Stomach (tissue), 4 donors: ENCODE results near the gene PUS10.

ENCODE experiments used
- CTCF ChIP-seq, 7 experiments: fragments of 450-650 bp in 4 of 7; fragments of 200-600 bp in 3 of 7; sonication (generic) in 3 of 7; IDR thresholded peaks; one replicate each; pipeline ENCODE4 v1.5.1; 2016 to 2019; ENCODE audit warnings: antibody characterized with exemption in 7 of 7, control low read depth in 2 of 7, mild to moderate bottlenecking in 1 of 7
- EP300 ChIP-seq: sonication (generic); formaldehyde crosslinking; IDR thresholded peaks from one replicate; pipeline ENCODE4 v1.6.1; 2017; ENCODE audit warnings: antibody characterized with exemption
- POLR2A ChIP-seq, 4 donors: fragments of 450-650 bp; IDR thresholded peaks; one replicate each; pipeline ENCODE4 v1.6.1; 2016; ENCODE audit warnings: antibody characterized with exemption in 4 of 4, control low read depth in 2 of 4, mild to moderate bottlenecking in 1 of 4, moderate library complexity in 1 of 4
- POLR2AphosphoS5 ChIP-seq, 3 donors: sonication (generic); formaldehyde crosslinking; IDR thresholded peaks; one replicate each; pipeline ENCODE4 v1.6.1; 2016; ENCODE audit warnings: antibody characterized with exemption in 3 of 3

- TF ChIP-seq CTCF (IDR thresholded peaks at IDR 0.05) (no peak), POLR2AphosphoS5 (IDR thresholded peaks at IDR 0.05) (no peak), EP300 (no peak), POLR2A (IDR thresholded peaks at IDR 0.05) (no peak)
Observed at GRCh38 chr2:60945341-60945740, 72.7 kb downstream of the PUS10 start.
